Chondrocyte (in vitro differentiated cells): ENCODE data around the gene SLC25A1. TPM values are rescaled to one million over a fixed set of nuclear protein-coding genes. Genes with fewer than 3 reads are reported as not detected.

Experiments
- DNase-seq: peaks from one replicate; pipeline ENCODE4 v3.0.0; 2021; ENCODE audit warnings: mixed read lengths, low spot score
- H3K27ac Mint-ChIP-seq: one replicate; pipeline ENCODE4 v1.8.0; 2021; ENCODE audit warnings: mild to moderate bottlenecking, moderate library complexity, mixed read lengths; ENCODE audit not compliant: unreplicated experiment
- H3K27me3 Mint-ChIP-seq: 2 replicates; pipeline ENCODE4 v1.8.0; 2021; ENCODE audit warnings: low read depth, mixed read lengths
- H3K36me3 Mint-ChIP-seq: 2 replicates; pipeline ENCODE4 v1.8.0; 2021; ENCODE audit warnings: low read depth, mixed read lengths
- H3K4me1 Mint-ChIP-seq: 2 replicates; pipeline ENCODE4 v1.8.0; 2021; ENCODE audit warnings: low read depth, mild to moderate bottlenecking, mixed read lengths
- H3K4me3 Mint-ChIP-seq: one replicate; pipeline ENCODE4 v1.8.0; 2021; ENCODE audit warnings: mild to moderate bottlenecking, moderate library complexity, mixed read lengths; ENCODE audit not compliant: unreplicated experiment
- H3K9me3 Mint-ChIP-seq: 2 replicates; pipeline ENCODE4 v1.8.0; 2021; ENCODE audit warnings: low read depth, mixed read lengths
- total RNA-seq: library from RNA; stranded (reverse); gene quantifications from 3 replicates; pipeline ENCODE4 v1.2.1, GENCODE V29; 2021
- TF ChIP-seq, protein P1 (sequence below): fragments of 200-600 bp; sonication (generic); IDR thresholded peaks from 2 replicates; pipeline ENCODE4 v1.5.0; 2021; ENCODE audit warnings: antibody characterized with exemption, mild to moderate bottlenecking, moderate library complexity

Gene SLC25A1
- total RNA-seq, 1 donor from 2014 or later = 107 TPM

DNA sequence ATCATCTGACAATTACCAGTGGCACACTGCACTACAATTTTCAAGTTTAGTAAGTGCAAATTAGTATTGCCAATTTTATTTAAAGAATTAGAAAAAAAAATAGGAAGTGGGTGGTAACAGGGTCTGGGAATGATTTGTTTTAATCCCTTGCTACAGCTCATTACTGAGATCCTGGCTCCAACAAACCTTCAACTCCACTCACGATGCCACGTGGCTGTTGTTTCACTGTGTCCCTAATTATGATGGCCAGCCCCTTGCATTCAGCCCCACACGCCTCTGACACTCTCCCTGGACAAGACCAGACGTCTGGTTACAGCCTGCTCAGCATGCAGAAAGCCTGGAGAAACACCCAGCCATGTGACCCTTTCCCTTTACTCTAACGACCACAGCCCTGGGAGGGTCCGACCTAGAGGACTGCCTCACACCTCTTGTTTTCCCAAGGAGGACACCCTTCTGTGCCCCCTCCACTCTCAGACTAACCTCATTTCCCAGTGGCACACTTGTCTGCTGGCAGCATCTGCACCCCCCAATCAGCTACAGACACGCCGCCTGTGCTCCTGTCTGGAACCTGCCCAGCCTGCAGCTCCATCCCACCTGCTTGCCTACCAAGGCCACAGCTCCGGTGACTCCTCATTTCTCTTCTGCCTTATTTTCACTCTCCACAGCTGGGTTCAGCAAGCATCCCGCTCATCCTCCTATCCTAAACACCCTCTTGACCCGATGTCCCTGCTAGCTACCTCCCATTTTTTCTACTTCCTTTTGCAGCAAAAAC, 18.5 kb upstream of the SLC25A1 start:
- TF ChIP-seq, protein P1, sequence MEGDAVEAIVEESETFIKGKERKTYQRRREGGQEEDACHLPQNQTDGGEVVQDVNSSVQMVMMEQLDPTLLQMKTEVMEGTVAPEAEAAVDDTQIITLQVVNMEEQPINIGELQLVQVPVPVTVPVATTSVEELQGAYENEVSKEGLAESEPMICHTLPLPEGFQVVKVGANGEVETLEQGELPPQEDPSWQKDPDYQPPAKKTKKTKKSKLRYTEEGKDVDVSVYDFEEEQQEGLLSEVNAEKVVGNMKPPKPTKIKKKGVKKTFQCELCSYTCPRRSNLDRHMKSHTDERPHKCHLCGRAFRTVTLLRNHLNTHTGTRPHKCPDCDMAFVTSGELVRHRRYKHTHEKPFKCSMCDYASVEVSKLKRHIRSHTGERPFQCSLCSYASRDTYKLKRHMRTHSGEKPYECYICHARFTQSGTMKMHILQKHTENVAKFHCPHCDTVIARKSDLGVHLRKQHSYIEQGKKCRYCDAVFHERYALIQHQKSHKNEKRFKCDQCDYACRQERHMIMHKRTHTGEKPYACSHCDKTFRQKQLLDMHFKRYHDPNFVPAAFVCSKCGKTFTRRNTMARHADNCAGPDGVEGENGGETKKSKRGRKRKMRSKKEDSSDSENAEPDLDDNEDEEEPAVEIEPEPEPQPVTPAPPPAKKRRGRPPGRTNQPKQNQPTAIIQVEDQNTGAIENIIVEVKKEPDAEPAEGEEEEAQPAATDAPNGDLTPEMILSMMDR = no peak
- Mint-ChIP-seq H3K4me1 (no peaks in the 10 kb centered on the region), H3K27ac (no peak overlapping the region), H3K36me3 (peaks cover 50% of the 10 kb centered on the region), H3K27me3 (no peaks in the 10 kb centered on the region), H3K9me3 (no peaks in the 10 kb centered on the region), H3K4me3 (no peak overlapping the region)
- DNase-seq = peak; percentile 48

DNA sequence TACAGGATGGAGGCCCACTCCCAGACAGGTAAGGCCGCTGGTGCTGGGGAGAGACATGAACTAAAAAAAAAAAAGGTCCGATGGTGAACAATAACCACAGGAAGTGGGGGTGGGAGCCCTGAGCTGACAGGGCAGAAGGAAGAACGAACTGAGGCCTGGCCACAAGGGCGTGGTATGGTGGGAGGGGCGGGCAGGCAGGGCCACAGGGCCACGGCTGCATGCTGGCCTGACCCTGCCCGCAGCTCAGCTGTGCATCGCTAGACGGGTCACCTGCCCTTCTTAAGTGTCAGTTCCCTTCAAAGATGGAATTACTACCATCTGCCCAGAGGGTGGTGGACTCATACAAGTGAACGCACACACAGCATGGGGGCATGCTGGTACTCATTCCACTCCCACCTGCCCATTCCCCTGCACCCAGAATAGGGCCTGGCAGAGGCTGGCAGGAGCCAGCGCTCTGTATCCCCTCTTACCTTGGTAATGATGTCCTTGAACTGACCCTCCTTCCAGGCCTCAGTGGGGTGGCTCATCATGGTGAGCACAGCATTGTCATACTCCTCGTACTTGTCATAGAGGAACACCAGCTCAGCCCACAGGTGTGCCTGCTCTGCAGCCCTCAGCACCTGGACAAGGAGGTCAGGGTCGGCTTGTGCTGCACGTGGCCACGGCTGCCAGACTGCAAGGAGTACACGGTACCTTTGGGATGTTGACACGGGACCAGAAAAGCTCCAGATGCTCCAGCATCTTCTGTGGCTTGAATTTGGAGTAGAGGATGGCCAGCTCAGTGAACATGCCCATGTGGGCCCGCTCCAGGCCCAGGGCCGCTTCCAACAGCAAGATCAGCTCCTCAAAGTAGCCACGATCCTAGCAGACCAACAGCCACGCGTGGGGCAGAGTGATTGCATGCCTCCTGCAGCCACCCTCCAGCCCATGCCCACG, 17.5 kb upstream of the SLC25A1 start:
- Mint-ChIP-seq H3K36me3 (peaks cover 50% of the 10 kb centered on the region), H3K4me3 (no peak overlapping the region), H3K4me1 (no peaks in the 10 kb centered on the region), H3K27ac (no peak overlapping the region), H3K9me3 (no peaks in the 10 kb centered on the region), H3K27me3 (no peaks in the 10 kb centered on the region)
- DNase-seq = peak; percentile 85
- TF ChIP-seq, protein P1 = no peak

DNA sequence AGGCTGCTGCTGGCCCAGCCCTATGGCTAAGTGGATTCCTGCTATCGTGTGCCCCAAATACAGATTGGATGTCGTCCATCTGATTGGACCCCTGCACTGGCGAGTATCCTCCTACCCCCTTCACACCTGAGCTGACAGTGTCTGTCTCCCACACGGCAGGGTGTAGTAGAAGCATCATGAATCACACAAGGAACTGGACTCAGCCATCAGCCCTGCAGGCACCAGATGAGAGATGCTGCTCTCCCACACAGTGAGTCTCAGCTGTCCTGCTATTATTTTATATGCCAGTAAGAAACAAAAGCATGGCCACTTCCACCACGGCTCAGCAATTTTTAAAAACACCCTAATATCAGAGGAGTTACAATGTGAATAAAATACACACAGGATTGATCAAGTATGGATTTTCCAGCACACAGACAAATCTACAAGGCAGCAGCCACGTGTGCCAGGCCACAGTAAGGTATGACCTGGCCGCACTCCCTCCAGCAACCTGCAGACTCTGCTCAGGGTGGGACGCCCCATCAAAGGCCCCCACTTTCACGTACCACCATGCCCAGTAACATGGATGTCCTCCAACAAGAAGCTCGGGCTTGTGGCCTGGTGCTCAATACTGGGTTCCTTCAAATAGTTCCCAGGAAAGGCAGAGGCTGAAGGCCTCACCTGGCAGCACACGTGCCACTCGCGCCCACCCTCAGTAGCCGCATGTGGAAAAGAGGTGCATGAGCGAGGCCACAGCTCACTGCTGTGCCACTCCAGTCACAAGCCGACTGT, 16.4 kb upstream of the SLC25A1 start:
- H3K9me3 Mint-ChIP-seq = no peaks in the 10 kb centered on the region
- no peak overlapping the region for H3K27ac Mint-ChIP-seq
- peaks cover 53% of the 10 kb centered on the region for H3K36me3 Mint-ChIP-seq
- H3K4me3 Mint-ChIP-seq = no peak overlapping the region
- no peaks in the 10 kb centered on the region for H3K27me3 Mint-ChIP-seq
- no peaks in the 10 kb centered on the region for H3K4me1 Mint-ChIP-seq
- peak; percentile 51 for DNase-seq
- TF ChIP-seq, protein P1 = no peak

DNA sequence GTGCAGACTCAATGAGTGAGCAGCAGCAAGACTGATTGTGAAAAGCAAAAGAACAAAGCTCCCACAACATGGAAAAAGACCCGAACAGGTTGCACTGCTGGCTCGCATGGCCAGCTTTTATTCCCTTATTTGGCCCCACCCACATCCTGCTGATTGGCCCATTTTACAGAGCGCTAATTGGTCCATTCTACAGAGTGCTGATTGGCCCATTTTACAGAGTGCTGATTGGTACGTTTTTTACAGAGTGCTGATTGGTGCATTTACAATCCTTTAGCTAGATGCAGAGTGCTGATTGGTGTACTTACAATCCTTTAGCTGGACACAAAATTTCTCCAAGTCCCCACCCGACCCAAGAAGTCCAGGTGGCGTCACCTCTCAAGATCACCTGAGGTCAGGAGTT, 15.3 kb upstream of the SLC25A1 start:
- no peak overlapping the region for H3K27ac Mint-ChIP-seq
- H3K36me3 Mint-ChIP-seq = peaks cover 50% of the 10 kb centered on the region
- DNase-seq = no peak
- H3K9me3 Mint-ChIP-seq = no peaks in the 10 kb centered on the region
- TF ChIP-seq, protein P1 = no peak
- no peak overlapping the region for H3K4me3 Mint-ChIP-seq
- no peaks in the 10 kb centered on the region for H3K27me3 Mint-ChIP-seq
- no peaks in the 10 kb centered on the region for H3K4me1 Mint-ChIP-seq
